ENCODE data around the gene PPM1G.
A peak's percentile ranks its signal among the peaks of the same experiment; 100 is the strongest.

The PPM1G gene

GRCh38 chr2:27445155-27445554 lies 35.8 kb upstream of the PPM1G start:
- H3K4me3 ChIP-seq (ENCODE audit: low read length): no peak overlapping the region
- DNase-seq (ENCODE audit: low read depth): no peak
- TF ChIP-seq, protein P1, sequence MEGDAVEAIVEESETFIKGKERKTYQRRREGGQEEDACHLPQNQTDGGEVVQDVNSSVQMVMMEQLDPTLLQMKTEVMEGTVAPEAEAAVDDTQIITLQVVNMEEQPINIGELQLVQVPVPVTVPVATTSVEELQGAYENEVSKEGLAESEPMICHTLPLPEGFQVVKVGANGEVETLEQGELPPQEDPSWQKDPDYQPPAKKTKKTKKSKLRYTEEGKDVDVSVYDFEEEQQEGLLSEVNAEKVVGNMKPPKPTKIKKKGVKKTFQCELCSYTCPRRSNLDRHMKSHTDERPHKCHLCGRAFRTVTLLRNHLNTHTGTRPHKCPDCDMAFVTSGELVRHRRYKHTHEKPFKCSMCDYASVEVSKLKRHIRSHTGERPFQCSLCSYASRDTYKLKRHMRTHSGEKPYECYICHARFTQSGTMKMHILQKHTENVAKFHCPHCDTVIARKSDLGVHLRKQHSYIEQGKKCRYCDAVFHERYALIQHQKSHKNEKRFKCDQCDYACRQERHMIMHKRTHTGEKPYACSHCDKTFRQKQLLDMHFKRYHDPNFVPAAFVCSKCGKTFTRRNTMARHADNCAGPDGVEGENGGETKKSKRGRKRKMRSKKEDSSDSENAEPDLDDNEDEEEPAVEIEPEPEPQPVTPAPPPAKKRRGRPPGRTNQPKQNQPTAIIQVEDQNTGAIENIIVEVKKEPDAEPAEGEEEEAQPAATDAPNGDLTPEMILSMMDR (IDR thresholded peaks at IDR 0.05; ENCODE audit: insufficient read depth, low read depth, low read length, missing control alignments): no peak

GRCh38 chr2:27442920-27443282 lies 33.5 kb upstream of the PPM1G start:
- DNase-seq (ENCODE audit: low read depth): peak; percentile 22
- TF ChIP-seq, protein P1 (IDR thresholded peaks at IDR 0.05; ENCODE audit: insufficient read depth, low read depth, low read length, missing control alignments): no peak
- peak overlapping the region; percentile 59 for H3K4me3 ChIP-seq (ENCODE audit: low read length)

DNA sequence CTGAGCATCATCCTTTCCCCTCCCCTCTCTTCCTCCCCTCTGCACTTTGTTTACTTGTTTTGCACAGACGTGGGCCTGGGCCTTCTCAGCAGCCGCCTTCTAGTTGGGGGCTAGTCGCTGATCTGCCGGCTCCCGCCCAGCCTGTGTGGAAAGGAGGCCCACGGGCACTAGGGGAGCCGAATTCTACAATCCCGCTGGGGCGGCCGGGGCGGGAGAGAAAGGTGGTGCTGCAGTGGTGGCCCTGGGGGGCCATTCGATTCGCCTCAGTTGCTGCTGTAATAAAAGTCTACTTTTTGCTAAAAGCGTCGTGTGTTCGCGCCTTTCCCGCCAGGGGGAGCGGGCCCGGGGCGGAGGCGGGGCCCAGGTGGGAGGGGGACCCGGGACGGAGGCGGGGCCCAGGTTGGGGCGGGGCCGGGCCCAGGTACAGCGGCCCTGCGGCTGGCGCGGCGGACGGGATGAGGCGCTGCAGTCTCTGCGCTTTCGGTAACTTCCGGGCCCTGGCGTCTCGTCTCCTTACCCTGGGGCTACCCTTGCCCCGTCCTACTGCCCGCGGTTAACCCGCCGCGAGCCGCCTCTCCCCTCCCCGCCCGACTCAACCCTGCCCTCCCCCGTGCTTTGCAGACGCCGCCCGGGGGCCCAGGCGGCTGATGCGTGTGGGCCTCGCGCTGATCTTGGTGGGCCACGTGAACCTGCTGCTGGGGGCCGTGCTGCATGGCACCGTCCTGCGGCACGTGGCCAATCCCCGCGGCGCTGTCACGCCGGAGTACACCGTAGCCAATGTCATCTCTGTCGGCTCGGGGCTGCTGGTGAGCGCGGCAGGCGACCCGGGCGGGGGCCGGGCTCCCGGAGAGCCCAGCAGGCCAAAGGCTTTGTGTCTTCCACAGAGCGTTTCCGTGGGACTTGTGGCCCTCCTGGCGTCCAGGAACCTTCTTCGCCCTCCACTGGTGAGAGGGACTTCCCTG lies 32.8 kb upstream of the PPM1G start, which contains the start of gene KRTCAP3:
TSS of gene KRTCAP3 (plus strand) at position 424 of the 962 bp plus-strand sequence. CDS start at position 456, 32 bp downstream.
- peak within 1 kb of the TSS; percentile 59 for H3K4me3 ChIP-seq (ENCODE audit: low read length)
- TF ChIP-seq, protein P1 (IDR thresholded peaks at IDR 0.05; ENCODE audit: insufficient read depth, low read depth, low read length, missing control alignments): peak; percentile 31
- DNase-seq (ENCODE audit: low read depth): peak; percentile 83

DNA sequence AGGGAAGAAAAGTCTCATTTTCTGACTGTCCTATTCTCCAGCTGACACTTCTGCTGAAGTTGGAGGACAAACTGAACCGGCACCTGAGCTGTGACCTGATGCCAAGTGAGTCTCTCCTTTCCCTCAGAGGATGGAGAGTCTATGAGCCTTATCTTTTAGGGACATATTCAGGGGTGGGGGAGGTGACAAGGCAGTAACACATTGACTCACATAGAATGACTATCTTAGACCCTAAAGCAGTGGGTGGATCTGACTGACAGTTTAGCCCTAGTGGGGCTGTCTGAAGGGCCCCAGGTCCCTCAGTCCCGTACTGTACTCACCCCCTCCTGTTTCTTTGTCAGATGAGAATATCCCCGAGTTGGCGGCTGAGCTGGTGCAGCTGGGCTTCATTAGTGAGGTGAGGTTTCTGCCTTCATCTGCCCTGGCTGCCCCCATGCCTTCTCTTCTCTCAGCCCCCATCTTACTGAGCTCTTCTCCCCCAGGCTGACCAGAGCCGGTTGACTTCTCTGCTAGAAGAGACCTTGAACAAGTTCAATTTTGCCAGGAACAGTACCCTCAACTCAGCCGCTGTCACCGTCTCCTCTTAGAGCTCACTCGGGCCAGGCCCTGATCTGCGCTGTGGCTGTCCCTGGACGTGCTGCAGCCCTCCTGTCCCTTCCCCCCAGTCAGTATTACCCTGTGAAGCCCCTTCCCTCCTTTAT lies 32.0 kb upstream of the PPM1G start:
- TF ChIP-seq, protein P1 (IDR thresholded peaks at IDR 0.05; ENCODE audit: insufficient read depth, low read depth, low read length, missing control alignments): no peak
- no peak for DNase-seq (ENCODE audit: low read depth)
- H3K4me3 ChIP-seq (ENCODE audit: low read length): no peak overlapping the region

GRCh38 chr2:27435628-27436027 lies 26.2 kb upstream of the PPM1G start:
- no peak overlapping the region for H3K4me3 ChIP-seq (ENCODE audit: low read length)
- DNase-seq (ENCODE audit: low read depth): no peak
- TF ChIP-seq, protein P1 (IDR thresholded peaks at IDR 0.05; ENCODE audit: insufficient read depth, low read depth, low read length, missing control alignments): no peak

DNA sequence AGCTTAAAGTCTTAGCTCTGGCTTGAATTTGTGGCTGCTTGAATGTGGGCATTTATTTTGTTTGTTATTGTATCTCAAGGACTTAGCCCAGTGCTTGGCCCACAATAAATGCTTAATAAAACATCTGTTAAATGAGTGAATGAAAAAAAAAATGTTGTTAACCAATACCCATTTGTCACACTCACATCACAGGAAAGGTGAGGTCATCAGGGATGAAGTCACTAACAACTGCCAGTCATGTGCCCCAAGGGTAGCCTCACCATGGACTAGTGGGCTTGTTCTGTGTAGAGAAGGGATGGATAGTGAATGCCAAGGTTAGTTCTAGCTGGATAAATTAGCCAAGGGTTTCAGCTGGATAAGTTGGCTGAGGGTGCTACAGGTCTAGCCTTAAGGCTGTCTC lies 22.0 kb upstream of the PPM1G start:
- peak; percentile 85 for DNase-seq (ENCODE audit: low read depth)
- H3K4me3 ChIP-seq (ENCODE audit: low read length): no peak overlapping the region
- TF ChIP-seq, protein P1 (IDR thresholded peaks at IDR 0.05; ENCODE audit: insufficient read depth, low read depth, low read length, missing control alignments): no peak
